Measurements from ENCODE around the gene PHLDA3. TPM values are rescaled to one million over a fixed set of nuclear protein-coding genes. Genes with fewer than 3 reads are reported as not detected.

The PHLDA3 gene
- total and polyA plus RNA-seq, 2 of the 4 experiments (the other 2 are of a cell fraction): 41.6 to 102 TPM

GRCh38 chr1:201480231-201481003 is 11.4 kb upstream of the PHLDA3 start:
- BruUV-seq (replicated peaks): no TSS peak
- Histone ChIP-seq H3K9me3 (ENCODE audit: control insufficient read depth, insufficient read depth, low read length) (no peaks in the 10 kb centered on the region), H2BK15ac (ENCODE audit: low read depth, low read length) (no peak overlapping the region), H2BK20ac (ENCODE audit: low read depth, low read length) (no peak overlapping the region), H2BK5ac (ENCODE audit: low read depth, low read length, poor library complexity, severe bottlenecking) (no peak overlapping the region), H4K8ac (ENCODE audit: low read depth in 2 of 2, low read length in 2 of 2) (no peak overlapping the region), H3K56ac (ENCODE audit: extremely low read depth, insufficient read depth, low read length) (no peak overlapping the region), H3K4me1 (ENCODE audit: control insufficient read depth, insufficient read depth, low read length) (peaks cover 14% of the 10 kb centered on the region), H2AK5ac (ENCODE audit: low read depth, low read length) (0 out of 2 replicates have a peak overlapping the region, but pooled peaks have one; percentile 17), H2AFZ (replicated peaks; ENCODE audit: low read length, poor library complexity) (peak overlapping the region; percentile 59), H3K27ac (ENCODE audit: insufficient read depth, low read length) (no peak overlapping the region), H3K79me1 (ENCODE audit: low read depth in 1 of 2, low read length in 2 of 2) (peaks cover 7 to 16% of the 10 kb centered on the region in 2 experiments; a peak in 3 of 4 replicates), H3K4ac (ENCODE audit: low read depth, low read length) (no peak overlapping the region; the same call in 1 of the 2 replicates), H3K4me2 (ENCODE audit: low read depth, low read length) (no peak overlapping the region), H3K4me3 (ENCODE audit: insufficient read depth, low read depth, low read length) (no peak overlapping the region), H3K27me3 (ENCODE audit: control insufficient read depth, insufficient read depth, low read length) (no peaks in the 10 kb centered on the region), H3K9me1 (ENCODE audit: insufficient read depth, low read length) (0 out of 2 replicates have a peak, but pooled peaks cover 3% of the 10 kb centered on the region), H3K14ac (replicated peaks; ENCODE audit: low read depth, low read length) (no peak overlapping the region), H4K20me1 (ENCODE audit: insufficient read depth, low read length) (peaks cover 13% of the 10 kb centered on the region; the same call in 1 of the 2 replicates), H4K5ac (ENCODE audit: low read depth, low read length) (no peak overlapping the region), H3K36me3 (ENCODE audit: control insufficient read depth, insufficient read depth, low read length) (peaks cover 29% of the 10 kb centered on the region), H3K9ac (ENCODE audit: low read depth, low read length) (no peak overlapping the region), H3K23ac (ENCODE audit: low read depth, low read length) (no peak overlapping the region), H2BK120ac (ENCODE audit: low read depth, low read length) (no peak overlapping the region), H4K91ac (ENCODE audit: insufficient read depth, low read depth, low read length) (no peak overlapping the region), H3K18ac (ENCODE audit: low read depth, low read length) (no peak overlapping the region), H2AK9ac (replicated peaks; ENCODE audit: low read depth, low read length, poor library complexity) (peak overlapping the region; percentile 23)
- 38% methylated on average over 6 of the region's 37 CpGs; no CpG with 5 or more reads in 1 of the 2 experiments for WGBS, 2 experiments (ENCODE audit: extremely low coverage in 2 of 2, insufficient read length in 1 of 2)
- dilution Hi-C loops (cut with HindIII; ENCODE audit: low sequenced_read_pairs, unreplicated experiment) (no loop called here), intact Hi-C loops (cut with micrococcal nuclease) (loop anchor here (5.0 kb wide), 1 partner anchor 43 kb away; no protein-coding TSS in a partner anchor), in situ Hi-C loops (cut with MboI; ENCODE audit: low sequenced_read_pairs) (no loop called here)
- ATAC-seq (ENCODE audit: low read depth): peak; percentile 4; the same call in 1 of the 2 replicates
- CTCF ChIA-PET: interaction anchor here (0.5 to 6.0 kb wide), 8 partner anchors 10 to 45 kb away, joined by 3 to 103 read pairs (median 8); partner anchors contain the start of gene PHLDA3
- DNase-seq: no peak
- POLR2A ChIA-PET (ENCODE audit: unreplicated experiment): interaction anchor here (0.6 to 1.4 kb wide), 3 partner anchors 12 to 1447 kb away, joined by 3 to 7 read pairs (median 3); partner anchors contain the start of genes KLHL12 and PHLDA3
- TF ChIP-seq MAZ (IDR thresholded peaks at IDR 0.05; ENCODE audit: borderline replicate concordance, low read depth, low read length) (no peak; the same call in 1 of the 2 replicates), MAFK (IDR thresholded peaks at IDR 0.05; ENCODE audit: low read depth, low read length) (no peak), POLR2A (IDR thresholded peaks at IDR 0.05; ENCODE audit: low read depth, low read length) (no peak), NFE2L2 (IDR thresholded peaks at IDR 0.05; ENCODE audit: low read depth, low read length) (no peak), BHLHE40 (IDR thresholded peaks at IDR 0.05; ENCODE audit: low read depth, low read length) (no peak), CTCF (conservative IDR thresholded peaks at IDR 0.05; ENCODE audit: low read depth, low read length) (no peak)
